ENCODE data around the gene IRX4.

The IRX4 gene

GRCh38 chr5:1856596-1857255 lies 26.0 kb downstream of the IRX4 start:
- DNase-seq = no peak
- H3K79me2 ChIP-seq (ENCODE audit: low read length) = no peaks in the 10 kb centered on the region
- peaks cover 52% of the 10 kb centered on the region for H3K27me3 ChIP-seq (replicated peaks; ENCODE audit: insufficient read depth, low read length)
- no peaks in the 10 kb centered on the region for H4K20me1 ChIP-seq (ENCODE audit: insufficient read depth, low read length)
- H3K4me1 ChIP-seq (ENCODE audit: low read length) = no peaks in the 10 kb centered on the region
- no peaks in the 10 kb centered on the region for H3K9me3 ChIP-seq (replicated peaks; ENCODE audit: insufficient read depth, low read length)
- no peak overlapping the region for H3K4me3 ChIP-seq (ENCODE audit: low read length)
- H3K9ac ChIP-seq (ENCODE audit: low read length) = no peak overlapping the region
- no peak overlapping the region for H2AFZ ChIP-seq (ENCODE audit: low read length)
- H3K36me3 ChIP-seq (replicated peaks; ENCODE audit: insufficient read depth, low read length) = no peaks in the 10 kb centered on the region
- no peak overlapping the region for H3K4me2 ChIP-seq (ENCODE audit: low read depth, low read length)
- H3K27ac ChIP-seq (ENCODE audit: low read length) = no peak overlapping the region
- no peak for TF ChIP-seq CTCF (IDR thresholded peaks at IDR 0.05; ENCODE audit: low read length)
- TF ChIP-seq EZH2phosphoT487 (IDR thresholded peaks at IDR 0.05; ENCODE audit: low read length) = no peak
- TF ChIP-seq EZH2 (optimal IDR thresholded peaks at IDR 0.05; ENCODE audit: low read depth, low read length) = no peak
- H3K9me2 ChIP-seq (replicated peaks; ENCODE audit: insufficient read depth, low read length) = no peaks in the 10 kb centered on the region
- H3F3A ChIP-seq (ENCODE audit: insufficient read depth, low read length) = no peaks in the 10 kb centered on the region

- Histone ChIP-seq H3K9ac (ENCODE audit: low read length) (no peak overlapping the region), H2AFZ (ENCODE audit: low read length) (no peak overlapping the region)
Measured at GRCh38 chr5:1855596-1855995, 27.1 kb downstream of the IRX4 start.

GRCh38 chr5:1855075-1855474 lies 27.6 kb downstream of the IRX4 start:
- Histone ChIP-seq H3K9ac (ENCODE audit: low read length) (no peak overlapping the region), H2AFZ (ENCODE audit: low read length) (no peak overlapping the region), H3K4me1 (ENCODE audit: low read length) (no peaks in the 10 kb centered on the region), H3K4me3 (ENCODE audit: low read length) (no peak overlapping the region), H3K9me2 (replicated peaks; ENCODE audit: insufficient read depth, low read length) (no peaks in the 10 kb centered on the region), H3K27ac (ENCODE audit: low read length) (no peak overlapping the region), H3K27me3 (replicated peaks; ENCODE audit: insufficient read depth, low read length) (peaks cover 61% of the 10 kb centered on the region), H3K79me2 (ENCODE audit: low read length) (no peaks in the 10 kb centered on the region), H4K20me1 (ENCODE audit: insufficient read depth, low read length) (no peaks in the 10 kb centered on the region), H3K9me3 (replicated peaks; ENCODE audit: insufficient read depth, low read length) (no peaks in the 10 kb centered on the region), H3K36me3 (replicated peaks; ENCODE audit: insufficient read depth, low read length) (no peaks in the 10 kb centered on the region), H3K4me2 (ENCODE audit: low read depth, low read length) (no peak overlapping the region), H3F3A (ENCODE audit: insufficient read depth, low read length) (no peaks in the 10 kb centered on the region)
- no peak for DNase-seq
- TF ChIP-seq EZH2 (optimal IDR thresholded peaks at IDR 0.05; ENCODE audit: low read depth, low read length) = no peak
- no peak for TF ChIP-seq CTCF (IDR thresholded peaks at IDR 0.05; ENCODE audit: low read length)
- no peak for TF ChIP-seq EZH2phosphoT487 (IDR thresholded peaks at IDR 0.05; ENCODE audit: low read length)

More at GRCh38 chr5:1855596-1855995, 27.1 kb downstream of the IRX4 start:
- no peaks in the 10 kb centered on the region for H3F3A ChIP-seq (ENCODE audit: insufficient read depth, low read length)
- no peaks in the 10 kb centered on the region for H3K9me2 ChIP-seq (replicated peaks; ENCODE audit: insufficient read depth, low read length)
- H3K36me3 ChIP-seq (replicated peaks; ENCODE audit: insufficient read depth, low read length) = no peaks in the 10 kb centered on the region
- no peak overlapping the region for H3K4me2 ChIP-seq (ENCODE audit: low read depth, low read length)
- H3K9me3 ChIP-seq (replicated peaks; ENCODE audit: insufficient read depth, low read length) = no peaks in the 10 kb centered on the region
- no peaks in the 10 kb centered on the region for H3K79me2 ChIP-seq (ENCODE audit: low read length)
- no peaks in the 10 kb centered on the region for H3K4me1 ChIP-seq (ENCODE audit: low read length)
- no peak overlapping the region for H3K27ac ChIP-seq (ENCODE audit: low read length)
- no peak for DNase-seq
- no peaks in the 10 kb centered on the region for H4K20me1 ChIP-seq (ENCODE audit: insufficient read depth, low read length)
- no peak overlapping the region for H3K4me3 ChIP-seq (ENCODE audit: low read length)
- no peak for TF ChIP-seq EZH2phosphoT487 (IDR thresholded peaks at IDR 0.05; ENCODE audit: low read length)
- no peak for TF ChIP-seq CTCF (IDR thresholded peaks at IDR 0.05; ENCODE audit: low read length)
- TF ChIP-seq EZH2 (optimal IDR thresholded peaks at IDR 0.05; ENCODE audit: low read depth, low read length) = no peak
- H3K27me3 ChIP-seq (replicated peaks; ENCODE audit: insufficient read depth, low read length) = peaks cover 57% of the 10 kb centered on the region

Data from MM.1S (cell line).